Muscle layer of colon (tissue), 2 donors: ENCODE data around the gene ASIC2.

ENCODE experiments used
- H3K27ac ChIP-seq: one replicate; pipeline ENCODE4 v1.7.0; 2013; ENCODE audit warnings: low read depth, mild to moderate bottlenecking, low read length, moderate library complexity
- H3K27me3 ChIP-seq, 2 donors: one replicate each; pipeline ENCODE4 v1.7.0; 2013; ENCODE audit warnings: low read length in 2 of 2, mild to moderate bottlenecking in 2 of 2; ENCODE audit not compliant: insufficient read depth in 2 of 2, control insufficient read depth in 1 of 2
- H3K36me3 ChIP-seq: one replicate; pipeline ENCODE4 v1.7.0; 2013; ENCODE audit warnings: mild to moderate bottlenecking, low read length; ENCODE audit not compliant: insufficient read depth
- H3K4me1 ChIP-seq: one replicate; pipeline ENCODE4 v1.7.0; 2013; ENCODE audit warnings: mild to moderate bottlenecking, low read length; ENCODE audit not compliant: insufficient read depth
- H3K4me3 ChIP-seq, 2 donors: one replicate each; pipeline ENCODE4 v1.7.0; 2013; ENCODE audit warnings: low read length in 2 of 2, low read depth in 1 of 2, mild to moderate bottlenecking in 1 of 2, moderate library complexity in 1 of 2
- H3K9ac ChIP-seq: one replicate; pipeline ENCODE4 v1.7.0; 2013; ENCODE audit warnings: low read length
- H3K9me3 ChIP-seq: one replicate; pipeline ENCODE4 v1.7.0; 2013; ENCODE audit warnings: mild to moderate bottlenecking, low read length
- donor health status: abdominal sarcoma.
- donor health status: Adenocarcinoma of cecum.

Gene ASIC2

GRCh38 chr17:33175562-33175961 is 117.5 kb downstream of the ASIC2 start:
- Histone ChIP-seq H3K36me3 (no peaks in the 10 kb centered on the region), H3K27me3 (peaks cover 0 to 4% of the 10 kb centered on the region in 2 donors), H3K27ac (no peak overlapping the region), H3K4me1 (no peaks in the 10 kb centered on the region), H3K9me3 (no peaks in the 10 kb centered on the region), H3K4me3 (no peak overlapping the region), H3K9ac (no peak overlapping the region)

- no peak overlapping the region for H3K9ac ChIP-seq
- no peak overlapping the region for H3K27ac ChIP-seq
- no peak overlapping the region for H3K4me3 ChIP-seq
- H3K27me3 ChIP-seq = peaks cover 0 to 4% of the 10 kb centered on the region in 2 donors
- H3K4me1 ChIP-seq = no peaks in the 10 kb centered on the region
- H3K36me3 ChIP-seq = no peaks in the 10 kb centered on the region
- H3K9me3 ChIP-seq = no peaks in the 10 kb centered on the region
These were observed 121.2 kb downstream of the ASIC2 start for GRCh38 chr17:33171931-33172330.

DNA sequence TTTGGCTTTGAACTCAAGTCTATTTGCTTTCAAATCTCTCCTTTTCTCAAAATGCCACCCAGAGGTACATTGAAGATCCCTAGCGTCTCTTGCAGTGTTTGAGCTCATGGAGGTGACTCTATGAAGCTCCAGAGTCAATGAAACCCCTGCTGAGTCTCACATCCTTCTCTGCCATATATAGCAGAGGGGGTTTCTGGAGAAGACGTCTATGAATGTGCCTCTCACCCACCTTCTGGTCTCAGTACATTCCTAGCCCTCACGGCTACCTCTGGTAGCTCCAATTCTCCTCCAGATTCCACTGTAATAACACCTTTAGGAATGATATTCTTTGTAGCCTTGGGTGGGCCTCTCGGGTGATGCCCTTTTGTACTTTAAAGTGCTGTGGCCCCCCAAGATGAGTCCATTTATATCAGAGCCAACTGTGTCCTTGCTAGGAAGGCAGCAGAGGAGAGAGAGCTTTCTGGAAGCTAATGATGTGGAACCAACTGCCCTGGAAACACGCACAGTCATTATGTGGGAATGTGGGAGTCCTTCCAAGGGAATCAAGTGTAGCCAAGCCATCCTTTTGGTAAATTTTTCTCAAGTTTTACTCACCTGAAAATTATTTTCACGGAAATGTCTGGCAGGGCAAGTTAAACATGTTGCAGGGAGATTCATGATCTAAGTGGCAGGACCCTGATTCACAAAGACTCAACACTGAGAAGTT is 123.4 kb downstream of the ASIC2 start:
- no peaks in the 10 kb centered on the region for H3K36me3 ChIP-seq
- no peaks in the 10 kb centered on the region for H3K9me3 ChIP-seq
- no peak overlapping the region for H3K27ac ChIP-seq
- no peak overlapping the region for H3K4me3 ChIP-seq
- H3K4me1 ChIP-seq = no peaks in the 10 kb centered on the region
- no peak overlapping the region for H3K9ac ChIP-seq
- peaks cover 0 to 4% of the 10 kb centered on the region in 2 donors for H3K27me3 ChIP-seq

DNA sequence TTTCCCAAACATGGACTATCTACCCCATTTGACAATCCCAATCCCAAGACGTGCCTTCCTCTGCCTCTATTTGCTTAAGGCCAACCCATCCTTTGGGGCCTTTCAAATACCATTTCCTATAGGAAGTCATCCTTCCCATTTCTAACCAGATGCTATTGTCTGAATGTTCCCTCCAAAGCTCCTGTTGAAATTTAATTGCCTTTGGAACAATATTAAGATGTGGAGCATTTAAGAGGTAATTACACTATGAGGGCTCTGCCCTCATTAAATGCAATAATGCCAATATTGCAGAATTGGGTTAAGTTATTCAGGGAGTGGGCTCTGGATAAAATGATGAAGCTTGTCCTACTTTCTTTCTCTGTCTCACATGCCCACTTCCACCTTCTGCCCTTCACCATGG is 125.4 kb downstream of the ASIC2 start:
- Histone ChIP-seq H3K27ac (no peak overlapping the region), H3K27me3 (peaks cover 0 to 8% of the 10 kb centered on the region in 2 donors), H3K4me3 (no peak overlapping the region), H3K4me1 (no peaks in the 10 kb centered on the region), H3K9ac (no peak overlapping the region), H3K9me3 (no peaks in the 10 kb centered on the region), H3K36me3 (no peaks in the 10 kb centered on the region)

DNA sequence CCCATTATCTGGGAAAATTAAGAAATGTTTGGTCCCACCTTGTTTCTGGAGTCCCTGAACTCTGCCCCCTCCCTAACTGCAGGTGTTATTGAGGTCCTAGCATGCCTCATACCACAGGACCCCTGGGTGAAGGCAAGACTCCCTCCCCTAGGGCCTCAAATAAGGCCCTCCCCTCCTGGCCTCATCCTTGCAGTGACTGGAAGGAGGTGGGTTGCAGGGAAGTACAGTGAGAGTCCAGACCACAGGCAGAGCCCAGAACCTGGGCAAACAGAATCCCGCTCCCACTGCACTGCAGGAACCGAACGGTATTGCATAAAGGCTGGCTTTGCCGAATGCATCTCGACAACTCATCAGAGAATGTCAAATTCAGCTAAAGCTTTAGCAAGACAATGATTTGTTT is 126.6 kb downstream of the ASIC2 start:
- H3K9me3 ChIP-seq = no peaks in the 10 kb centered on the region
- H3K4me3 ChIP-seq = no peak overlapping the region
- peaks cover 0 to 4% of the 10 kb centered on the region in 2 donors for H3K27me3 ChIP-seq
- H3K4me1 ChIP-seq = no peaks in the 10 kb centered on the region
- no peak overlapping the region for H3K9ac ChIP-seq
- no peaks in the 10 kb centered on the region for H3K36me3 ChIP-seq
- H3K27ac ChIP-seq = no peak overlapping the region

GRCh38 chr17:33164169-33164881 is 128.8 kb downstream of the ASIC2 start:
- H3K27ac ChIP-seq = no peak overlapping the region
- no peak overlapping the region for H3K4me3 ChIP-seq
- no peaks in the 10 kb centered on the region for H3K4me1 ChIP-seq
- H3K36me3 ChIP-seq = no peaks in the 10 kb centered on the region
- H3K9ac ChIP-seq = no peak overlapping the region
- H3K9me3 ChIP-seq = no peaks in the 10 kb centered on the region
- H3K27me3 ChIP-seq = peaks cover 0 to 10% of the 10 kb centered on the region in 2 donors

- Histone ChIP-seq H3K4me1 (no peaks in the 10 kb centered on the region), H3K27me3 (peaks cover 0 to 10% of the 10 kb centered on the region in 2 donors), H3K9me3 (no peaks in the 10 kb centered on the region), H3K4me3 (no peak overlapping the region), H3K9ac (no peak overlapping the region), H3K36me3 (no peaks in the 10 kb centered on the region), H3K27ac (no peak overlapping the region)
These were observed 129.4 kb downstream of the ASIC2 start for GRCh38 chr17:33163533-33164168.

GRCh38 chr17:33154869-33155455 is 138.1 kb downstream of the ASIC2 start:
- Histone ChIP-seq H3K36me3 (no peaks in the 10 kb centered on the region), H3K9ac (no peak overlapping the region), H3K27ac (no peak overlapping the region), H3K9me3 (no peaks in the 10 kb centered on the region), H3K27me3 (no peaks in the 10 kb centered on the region), H3K4me1 (no peaks in the 10 kb centered on the region), H3K4me3 (no peak overlapping the region)

- Histone ChIP-seq H3K4me1 (no peaks in the 10 kb centered on the region), H3K9me3 (no peaks in the 10 kb centered on the region)
These were observed 140.3 kb downstream of the ASIC2 start for GRCh38 chr17:33152783-33153182.

DNA sequence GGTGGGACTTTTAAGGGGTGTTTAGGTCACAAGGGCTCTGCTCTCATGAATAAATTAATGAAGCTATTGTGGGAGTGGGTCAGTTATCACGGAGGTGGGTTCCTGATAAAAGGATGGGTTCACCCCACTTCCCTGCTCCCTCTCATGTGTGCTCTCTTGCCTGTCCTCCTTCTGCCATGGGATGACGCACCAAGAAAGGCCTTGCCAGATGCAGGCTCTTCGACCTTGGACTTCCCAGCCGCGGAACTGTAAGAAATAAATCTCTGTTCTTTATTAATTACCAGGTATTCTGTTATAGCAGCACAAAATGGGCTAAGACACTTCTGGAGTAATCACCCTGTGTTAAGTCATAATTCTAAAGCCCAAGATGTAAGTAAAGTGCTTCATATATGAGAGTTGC is 141.5 kb downstream of the ASIC2 start:
- no peak overlapping the region for H3K4me3 ChIP-seq
- no peaks in the 10 kb centered on the region for H3K27me3 ChIP-seq
- no peaks in the 10 kb centered on the region for H3K36me3 ChIP-seq
- no peak overlapping the region for H3K27ac ChIP-seq
- H3K9me3 ChIP-seq = no peaks in the 10 kb centered on the region
- no peak overlapping the region for H3K9ac ChIP-seq
- H3K4me1 ChIP-seq = no peaks in the 10 kb centered on the region

More at GRCh38 chr17:33152783-33153182, 140.3 kb downstream of the ASIC2 start:
- no peak overlapping the region for H3K27ac ChIP-seq
- no peaks in the 10 kb centered on the region for H3K27me3 ChIP-seq
- H3K4me3 ChIP-seq = no peak overlapping the region
- no peaks in the 10 kb centered on the region for H3K36me3 ChIP-seq
- H3K9ac ChIP-seq = no peak overlapping the region

- H3K27ac ChIP-seq = no peak overlapping the region
- no peaks in the 10 kb centered on the region for H3K36me3 ChIP-seq
- no peaks in the 10 kb centered on the region for H3K9me3 ChIP-seq
- H3K9ac ChIP-seq = no peak overlapping the region
- no peaks in the 10 kb centered on the region for H3K4me1 ChIP-seq
- no peak overlapping the region for H3K4me3 ChIP-seq
- no peaks in the 10 kb centered on the region for H3K27me3 ChIP-seq
These were observed 147.2 kb downstream of the ASIC2 start for GRCh38 chr17:33145941-33146340.
